ENCODE data around the gene PNPLA7.
A peak's percentile ranks its signal among the peaks of the same experiment; 100 is the strongest.
"Not testable (repeated sequence)": the region's sequence is repeated elsewhere in the genome, so short reads cannot be mapped to it uniquely, and the experiment has no call there.

Gene PNPLA7

GRCh38 chr9:137460363-137461315 is 89.6 kb downstream of the PNPLA7 start:
- no peak for DNase-seq (ENCODE audit: low spot score)

- DNase-seq (ENCODE audit: low spot score) = peak; percentile 45
Observed at GRCh38 chr9:137459601-137460362, 90.4 kb downstream of the PNPLA7 start.

- DNase-seq (ENCODE audit: low spot score) = peak; percentile 100
Observed at GRCh38 chr9:137459152-137459600, 91.0 kb downstream of the PNPLA7 start, which contains the start of gene NSMF. TSS of gene NSMF (minus strand) at chr9:137459334. CDS start at chr9:137459102, 232 bp downstream.

GRCh38 chr9:137458194-137459151 is 91.7 kb downstream of the PNPLA7 start:
- peak; percentile 46 for DNase-seq (ENCODE audit: low spot score)

- DNase-seq (ENCODE audit: low spot score) = no peak
Observed at GRCh38 chr9:137457406-137458193, 92.6 kb downstream of the PNPLA7 start.

- DNase-seq (ENCODE audit: low spot score) = no peak
Observed at GRCh38 chr9:137456864-137457405, 93.3 kb downstream of the PNPLA7 start.

GRCh38 chr9:137456061-137456863 is 93.9 kb downstream of the PNPLA7 start:
- no peak for DNase-seq (ENCODE audit: low spot score)

- DNase-seq (ENCODE audit: low spot score) = no peak
Observed at GRCh38 chr9:137455359-137455991, 94.7 kb downstream of the PNPLA7 start.

GRCh38 chr9:137454597-137455358 is 95.4 kb downstream of the PNPLA7 start:
- no peak for DNase-seq (ENCODE audit: low spot score)

- DNase-seq (ENCODE audit: low spot score) = peak; percentile 54
Observed at GRCh38 chr9:137454145-137454596, 96.0 kb downstream of the PNPLA7 start.

- DNase-seq (ENCODE audit: low spot score) = peak; percentile 88
Observed at GRCh38 chr9:137453643-137454081, 96.5 kb downstream of the PNPLA7 start.

- DNase-seq (ENCODE audit: low spot score) = no peak
Observed at GRCh38 chr9:137452761-137453642, 97.2 kb downstream of the PNPLA7 start.

GRCh38 chr9:137452006-137452760 is 98.0 kb downstream of the PNPLA7 start:
- DNase-seq (ENCODE audit: low spot score) = no peak

GRCh38 chr9:137451264-137452005 is 98.8 kb downstream of the PNPLA7 start:
- not testable (repeated sequence) for DNase-seq (ENCODE audit: low spot score)

- DNase-seq (ENCODE audit: low spot score) = not testable (repeated sequence)
Observed at GRCh38 chr9:137450539-137451222, 99.5 kb downstream of the PNPLA7 start.

Measured in AG20443 (cell line).